Lower leg skin (tissue), 4 donors: ENCODE results near the gene ZNF207. TPM values are rescaled to one million over a fixed set of nuclear protein-coding genes. Genes with fewer than 3 reads are reported as not detected.
"Not testable (repeated sequence)": the region's sequence is repeated elsewhere in the genome, so short reads cannot be mapped to it uniquely, and the experiment has no call there.

ENCODE experiments used
- DNase-seq, 2 donors: peaks; one replicate each; pipeline ENCODE4 v3.0.0-alpha.2; 2019; ENCODE audit warnings: low spot score in 2 of 2
- H3K4me3 ChIP-seq: fragments of 200-600 bp; sonication (generic); 2 replicates; pipeline ENCODE4 v1.5.1; 2017; ENCODE audit warnings: mild to moderate bottlenecking, low read depth; ENCODE audit not compliant: poor library complexity, severe bottlenecking
- POLR2A ChIP-seq, 2 donors: fragments of 450-650 bp; IDR thresholded peaks; one replicate each; pipeline ENCODE4 v1.6.1; 2016 to 2017; ENCODE audit warnings: antibody characterized with exemption in 2 of 2, mild to moderate bottlenecking in 1 of 2, moderate library complexity in 1 of 2
- WGBS, 2 donors: methylation state at CpG; one replicate each; pipeline ENCODE4 v1.1.5; 2018; 5-methylcytosine and 5-hydroxymethylcytosine counted together
- intact Hi-C: fragments of 100-400 bp; cut with DNase I; formaldehyde crosslinking; loops from one replicate; pipeline ENCODE4 v1.15.0; 2023; ENCODE audit warnings: low total_unique reads
- total RNA-seq, 4 donors: library from RNA; depleted of rRNA; stranded (reverse); fragments of >200 nt; gene quantifications; one replicate each; pipeline ENCODE4 v1.1.0, GENCODE V29; 2016
- TF ChIP-seq, protein P1 (sequence below), 3 donors: fragments of 450-650 bp; IDR thresholded peaks; one replicate each; pipeline ENCODE4 v1.5.1; 2016; ENCODE audit warnings: antibody characterized with exemption in 3 of 3, mild to moderate bottlenecking in 3 of 3, moderate library complexity in 2 of 3

The ZNF207 gene
- total RNA-seq, 4 donors from 2014 or later, result 93.5 to 158 (median 117) TPM

DNA sequence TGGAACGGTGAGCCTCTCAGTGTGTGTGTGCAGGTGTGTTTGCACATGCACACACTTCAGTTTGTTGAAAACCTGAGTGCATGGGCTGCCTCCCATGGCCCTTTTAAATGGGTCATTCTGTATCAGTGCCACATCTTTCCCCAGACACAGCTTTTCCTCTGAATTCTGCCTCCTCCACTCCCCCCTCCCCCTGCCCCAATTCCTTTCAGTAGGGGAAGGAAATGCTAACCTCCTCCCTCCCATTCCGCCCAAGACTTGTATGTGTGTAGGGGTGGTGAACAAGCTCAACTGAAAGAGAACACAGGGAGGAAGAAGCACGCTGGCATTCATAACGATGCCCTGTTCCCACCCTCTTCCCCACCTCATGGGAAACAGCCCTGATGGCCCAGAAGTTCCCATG, 42.3 kb upstream of the ZNF207 start:
- TF ChIP-seq, protein P1, sequence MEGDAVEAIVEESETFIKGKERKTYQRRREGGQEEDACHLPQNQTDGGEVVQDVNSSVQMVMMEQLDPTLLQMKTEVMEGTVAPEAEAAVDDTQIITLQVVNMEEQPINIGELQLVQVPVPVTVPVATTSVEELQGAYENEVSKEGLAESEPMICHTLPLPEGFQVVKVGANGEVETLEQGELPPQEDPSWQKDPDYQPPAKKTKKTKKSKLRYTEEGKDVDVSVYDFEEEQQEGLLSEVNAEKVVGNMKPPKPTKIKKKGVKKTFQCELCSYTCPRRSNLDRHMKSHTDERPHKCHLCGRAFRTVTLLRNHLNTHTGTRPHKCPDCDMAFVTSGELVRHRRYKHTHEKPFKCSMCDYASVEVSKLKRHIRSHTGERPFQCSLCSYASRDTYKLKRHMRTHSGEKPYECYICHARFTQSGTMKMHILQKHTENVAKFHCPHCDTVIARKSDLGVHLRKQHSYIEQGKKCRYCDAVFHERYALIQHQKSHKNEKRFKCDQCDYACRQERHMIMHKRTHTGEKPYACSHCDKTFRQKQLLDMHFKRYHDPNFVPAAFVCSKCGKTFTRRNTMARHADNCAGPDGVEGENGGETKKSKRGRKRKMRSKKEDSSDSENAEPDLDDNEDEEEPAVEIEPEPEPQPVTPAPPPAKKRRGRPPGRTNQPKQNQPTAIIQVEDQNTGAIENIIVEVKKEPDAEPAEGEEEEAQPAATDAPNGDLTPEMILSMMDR (IDR thresholded peaks at IDR 0.05), result no peak
- TF ChIP-seq POLR2A (IDR thresholded peaks at IDR 0.05), result no peak
- no peak for DNase-seq
- H3K4me3 ChIP-seq, result no peak overlapping the region
- 59 to 62% methylated on average over 4 of the region's 4 CpGs for WGBS, 2 donors
- intact Hi-C loops, result no loop called here

DNA sequence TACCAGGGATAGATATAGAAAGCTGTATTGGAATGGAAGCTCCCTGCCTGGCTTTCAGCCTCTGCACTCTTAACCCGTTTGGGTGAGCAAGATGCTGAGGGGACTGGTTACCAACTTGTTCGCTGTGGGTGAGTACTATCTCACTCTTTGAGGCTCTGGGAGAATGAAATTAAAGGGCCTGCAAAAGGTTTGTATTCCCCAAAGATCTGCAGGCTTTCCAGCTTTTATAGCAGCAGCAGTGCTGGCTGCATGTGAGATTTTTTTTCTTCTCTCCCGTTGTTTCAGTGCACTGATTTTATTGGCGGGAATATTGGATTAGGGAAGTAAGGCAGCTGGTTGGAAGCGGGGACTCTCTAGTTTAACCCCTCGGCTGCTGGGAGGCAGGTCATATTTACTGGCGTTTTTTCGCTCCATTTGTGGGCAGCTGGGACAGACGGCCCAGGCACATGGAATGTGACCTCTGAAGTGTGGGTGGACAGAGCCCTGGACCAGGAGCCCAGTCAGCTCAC, 38.9 kb upstream of the ZNF207 start:
- no peak for DNase-seq
- TF ChIP-seq, protein P1 (IDR thresholded peaks at IDR 0.05), result no peak
- TF ChIP-seq POLR2A (IDR thresholded peaks at IDR 0.05), result no peak
- 28% methylated on average over 9 of the region's 9 CpGs for WGBS, 2 donors
- intact Hi-C loops, result no loop called here
- H3K4me3 ChIP-seq, result no peak overlapping the region

DNA sequence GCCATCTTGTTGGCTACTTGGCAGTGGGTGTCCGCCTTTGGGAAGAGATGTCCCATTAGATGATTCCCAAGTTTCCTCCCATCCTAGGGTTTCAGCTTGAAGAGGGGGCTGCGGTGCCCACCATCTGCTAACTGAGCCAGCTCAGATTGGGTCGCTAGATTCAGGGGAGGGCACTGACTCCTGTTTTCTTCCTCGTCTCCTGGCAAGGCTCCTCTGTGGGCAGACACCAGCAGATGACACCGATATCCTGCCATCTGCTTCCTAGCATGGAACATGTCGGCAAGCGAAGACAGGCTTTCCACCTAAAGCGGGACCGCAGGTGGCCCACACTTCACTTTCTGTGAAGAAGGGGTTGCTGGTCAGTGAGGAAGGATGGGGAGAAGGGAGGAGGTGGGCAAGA, 35.3 kb upstream of the ZNF207 start:
- no peak for DNase-seq
- TF ChIP-seq, protein P1 (IDR thresholded peaks at IDR 0.05), result no peak
- TF ChIP-seq POLR2A (IDR thresholded peaks at IDR 0.05), result no peak
- WGBS, 2 donors, result 75 to 82% methylated on average over 6 to 9 of the region's 9 CpGs
- intact Hi-C loops, result loop anchor here (5.0 kb wide), 1 partner anchor 62 kb away; no protein-coding TSS in a partner anchor
- no peak overlapping the region for H3K4me3 ChIP-seq

DNA sequence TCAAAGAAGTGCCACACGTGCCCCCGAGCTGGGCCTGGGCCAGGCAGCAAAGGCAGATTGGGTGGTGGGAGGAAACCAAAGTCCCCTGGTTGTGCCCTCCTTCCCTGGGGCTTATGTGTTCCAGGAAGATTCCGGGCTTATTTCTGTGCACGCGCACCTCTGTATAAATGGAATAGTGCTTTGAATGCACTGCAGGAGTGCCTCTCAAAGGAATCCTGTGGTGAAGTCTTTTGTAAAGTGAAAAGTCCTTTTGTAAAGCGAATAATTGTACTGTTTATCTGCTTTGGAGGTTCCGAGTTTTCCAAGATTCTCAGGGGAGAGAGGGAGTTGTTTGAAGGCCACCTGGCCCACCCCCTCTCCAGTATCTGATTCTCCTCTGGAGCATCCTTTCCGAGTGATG, 34.8 kb upstream of the ZNF207 start:
- 87 to 88% methylated on average over 8 of the region's 8 CpGs for WGBS, 2 donors
- intact Hi-C loops, result loop anchor here (5.0 kb wide), 1 partner anchor 63 kb away; no protein-coding TSS in a partner anchor
- H3K4me3 ChIP-seq, result no peak overlapping the region
- DNase-seq, result no peak
- TF ChIP-seq POLR2A (IDR thresholded peaks at IDR 0.05), result no peak
- TF ChIP-seq, protein P1 (IDR thresholded peaks at IDR 0.05), result no peak

DNA sequence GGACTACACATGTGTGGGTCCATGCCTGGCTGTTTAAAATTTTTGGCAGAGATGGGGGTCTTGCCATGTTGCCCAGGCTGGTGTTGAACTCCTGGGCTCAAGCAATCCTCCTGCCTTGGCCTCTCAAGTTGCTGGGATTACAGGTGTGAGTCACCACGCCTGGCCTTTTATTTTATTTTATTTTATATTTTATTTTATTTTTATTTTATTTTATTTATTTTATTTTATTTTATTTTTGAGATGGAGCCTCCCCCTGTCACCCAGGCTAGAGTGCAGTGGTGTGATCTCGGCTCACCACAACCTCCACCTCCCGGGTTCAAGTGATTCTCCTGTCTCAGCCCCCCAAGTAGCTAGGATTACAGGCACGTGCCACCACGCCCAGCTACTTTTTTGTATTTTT, 33.3 kb upstream of the ZNF207 start:
- DNase-seq, H3K4me3 ChIP-seq: not testable (repeated sequence)
- 93 to 94% methylated on average over 5 of the region's 5 CpGs for WGBS, 2 donors
- intact Hi-C loops, result loop anchor here (5.0 kb wide), 1 partner anchor 64 kb away; no protein-coding TSS in a partner anchor

DNA sequence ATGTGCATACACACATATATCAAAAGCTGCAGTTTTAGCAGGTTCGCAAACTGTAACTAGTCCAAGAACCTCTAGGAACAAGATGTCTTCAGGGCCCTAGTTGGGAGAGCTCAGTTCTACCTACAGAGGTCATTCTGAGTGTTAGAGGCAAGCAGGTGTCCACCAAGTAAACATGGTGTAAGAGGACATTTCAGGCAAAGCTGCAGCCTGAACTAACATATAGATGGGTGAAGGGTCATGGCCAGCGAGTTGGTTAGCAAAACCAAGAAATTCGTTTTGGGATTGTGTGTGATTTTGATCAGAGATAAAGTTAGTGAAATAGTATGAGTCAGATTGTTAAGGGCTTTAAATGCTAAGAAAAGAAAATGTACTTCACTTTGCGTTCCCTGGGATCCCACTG, 32.6 kb upstream of the ZNF207 start:
- DNase-seq, result no peak
- 80 to 82% methylated on average over 4 of the region's 4 CpGs for WGBS, 2 donors
- intact Hi-C loops, result loop anchor here (5.0 kb wide), 1 partner anchor 65 kb away; no protein-coding TSS in a partner anchor
- TF ChIP-seq POLR2A (IDR thresholded peaks at IDR 0.05), result no peak
- TF ChIP-seq, protein P1 (IDR thresholded peaks at IDR 0.05), result no peak
- H3K4me3 ChIP-seq, result no peak overlapping the region
